Measurements from ENCODE around the gene PTPRD.

DNA sequence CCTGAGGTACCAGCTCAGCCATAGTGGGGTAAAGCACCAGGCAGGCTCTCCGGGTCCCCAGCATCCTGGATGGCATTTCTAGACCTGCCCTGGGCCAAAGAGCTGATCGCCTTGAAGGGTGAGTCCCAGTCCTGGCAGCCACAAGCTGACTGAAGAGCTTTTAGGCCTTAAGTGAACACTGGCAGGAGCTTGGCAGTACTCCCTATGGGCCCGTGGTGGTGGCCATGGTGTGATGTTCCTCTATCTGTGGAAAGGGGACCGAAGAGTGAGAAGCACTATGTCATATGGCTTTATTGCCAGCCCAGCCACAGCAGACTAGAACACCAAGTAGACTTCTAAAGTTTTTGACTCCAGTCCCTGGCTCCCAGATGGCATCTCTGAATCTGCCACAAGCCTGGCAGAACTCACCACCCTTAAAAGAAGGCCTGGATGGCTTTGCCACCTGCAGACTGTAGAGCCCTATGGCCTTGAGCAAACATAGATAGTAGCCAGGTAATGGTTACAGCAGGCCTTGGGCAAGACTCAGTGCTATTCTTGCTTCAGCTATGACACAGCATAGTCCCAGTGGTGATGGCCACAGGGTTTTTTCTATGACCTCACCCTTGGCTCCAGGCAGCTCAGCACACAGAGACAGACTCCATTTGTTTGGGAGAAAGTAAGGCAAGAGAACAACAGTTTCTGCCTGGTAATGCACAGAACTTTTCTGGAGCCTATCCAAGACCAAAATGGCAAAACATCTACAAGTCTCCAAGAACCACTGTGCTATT, 2011.7 kb downstream of the PTPRD start:
- TF ChIP-seq CTCF (conservative IDR thresholded peaks at IDR 0.05 in 1 of 2, IDR thresholded peaks at IDR 0.05 in 1 of 2; ENCODE audit: extremely low read depth in 1 of 2, insufficient read depth in 1 of 2, low read depth in 1 of 2, low read length in 2 of 2) (no peak), EZH2 (IDR thresholded peaks at IDR 0.05; ENCODE audit: borderline replicate concordance, low read length) (no peak)
